ENCODE results near the gene AADACL3.
"Not testable (repeated sequence)": the region's sequence is repeated elsewhere in the genome, so short reads cannot be mapped to it uniquely, and the experiment has no call there.

The AADACL3 gene

GRCh38 chr1:12715896-12716437 is at the start of gene AADACL3:
AADACL3 (plus strand) TSS chr1:12716110; CDS start chr1:12716177, 67 bp downstream.
- no peak for FAIRE-seq
- no peak for DNase-seq (ENCODE audit: low spot score)

GRCh38 chr1:12666141-12666735 is 49.7 kb upstream of the AADACL3 start:
- DNase-seq (ENCODE audit: low spot score) (no peak), FAIRE-seq (no peak)

- FAIRE-seq (no peak), DNase-seq (ENCODE audit: low spot score) (no peak)
Observed at GRCh38 chr1:12669529-12670068, 46.3 kb upstream of the AADACL3 start.

GRCh38 chr1:12674358-12674757 is 41.6 kb upstream of the AADACL3 start:
- no peak for DNase-seq (ENCODE audit: low spot score)
- no peak for FAIRE-seq

- DNase-seq (ENCODE audit: low spot score); FAIRE-seq: not testable (repeated sequence)
Observed at GRCh38 chr1:12676122-12676521, 39.8 kb upstream of the AADACL3 start.

- DNase-seq (ENCODE audit: low spot score) (no peak), FAIRE-seq (no peak)
Observed at GRCh38 chr1:12677565-12677964, 38.3 kb upstream of the AADACL3 start.

GRCh38 chr1:12678350-12678749 is 37.6 kb upstream of the AADACL3 start:
- DNase-seq (ENCODE audit: low spot score) = no peak
- no peak for FAIRE-seq

GRCh38 chr1:12678820-12679219 is 37.1 kb upstream of the AADACL3 start:
- DNase-seq (ENCODE audit: low spot score) (no peak), FAIRE-seq (no peak)

GRCh38 chr1:12690156-12690555 is 25.8 kb upstream of the AADACL3 start:
- no peak for FAIRE-seq
- DNase-seq (ENCODE audit: low spot score) = no peak

- no peak for FAIRE-seq
- DNase-seq (ENCODE audit: low spot score) = no peak
Observed at GRCh38 chr1:12692967-12693782, 22.7 kb upstream of the AADACL3 start.

GRCh38 chr1:12696658-12697057 is 19.3 kb upstream of the AADACL3 start:
- DNase-seq (ENCODE audit: low spot score) (no peak), FAIRE-seq (no peak)

- FAIRE-seq = no peak
- DNase-seq (ENCODE audit: low spot score) = no peak
Observed at GRCh38 chr1:12697397-12697796, 18.5 kb upstream of the AADACL3 start.

- DNase-seq (ENCODE audit: low spot score) = no peak
- no peak for FAIRE-seq
Observed at GRCh38 chr1:12703821-12704451, 12.0 kb upstream of the AADACL3 start.

- DNase-seq (ENCODE audit: low spot score) (no peak), FAIRE-seq (no peak)
Observed at GRCh38 chr1:12706061-12706460, 9.8 kb upstream of the AADACL3 start.

GRCh38 chr1:12708396-12709090 is 7.4 kb upstream of the AADACL3 start:
- DNase-seq (ENCODE audit: low spot score) (no peak), FAIRE-seq (no peak)

GRCh38 chr1:12709091-12709491 is 6.8 kb upstream of the AADACL3 start:
- DNase-seq (ENCODE audit: low spot score) = no peak
- FAIRE-seq = no peak

- no peak for DNase-seq (ENCODE audit: low spot score)
Observed at GRCh38 chr1:12709696-12710095, 6.2 kb upstream of the AADACL3 start.

GRCh38 chr1:12711536-12711935 is 4.4 kb upstream of the AADACL3 start:
- DNase-seq (ENCODE audit: low spot score) = no peak
- FAIRE-seq = no peak

More at GRCh38 chr1:12709696-12710095, 6.2 kb upstream of the AADACL3 start:
- no peak for FAIRE-seq

GRCh38 chr1:12712076-12712475 is 3.8 kb upstream of the AADACL3 start:
- FAIRE-seq = no peak
- DNase-seq (ENCODE audit: low spot score) = no peak

GRCh38 chr1:12712929-12713328 is 3.0 kb upstream of the AADACL3 start:
- no peak for DNase-seq (ENCODE audit: low spot score)
- FAIRE-seq = no peak

GRCh38 chr1:12713651-12714050 is 2.3 kb upstream of the AADACL3 start:
- not testable (repeated sequence) for DNase-seq (ENCODE audit: low spot score); FAIRE-seq

All from RCC 7860 (cell line).